ENCODE results near the gene WDR46. TPM values are rescaled to one million over a fixed set of nuclear protein-coding genes. Genes with fewer than 3 reads are reported as not detected.

WDR46 gene
- total and polyA plus RNA-seq, 7 donors: 15.3 to 51.2 (median 35.7) TPM

DNA sequence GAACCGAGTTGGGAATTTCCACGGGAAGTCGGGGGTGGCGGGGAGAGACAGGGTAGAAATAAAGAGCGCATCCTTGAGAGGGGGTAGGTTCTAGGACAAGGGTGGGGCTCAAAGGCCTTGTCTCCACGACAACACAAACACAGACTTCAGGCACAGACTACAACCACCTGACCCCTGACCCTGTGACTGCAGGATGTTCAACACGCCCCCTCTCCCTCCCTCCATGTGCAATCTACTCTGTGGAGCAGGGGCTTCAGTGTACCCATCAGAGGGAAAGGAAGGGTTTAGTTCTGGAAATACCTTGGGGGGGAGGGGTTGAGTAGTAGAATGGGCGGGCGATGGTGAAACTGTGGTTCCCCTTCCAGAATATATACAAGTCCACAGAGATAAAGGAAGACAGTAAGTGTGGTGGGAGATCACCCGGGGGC, 25.5 kb upstream of the WDR46 start:
- TF ChIP-seq, protein P1, sequence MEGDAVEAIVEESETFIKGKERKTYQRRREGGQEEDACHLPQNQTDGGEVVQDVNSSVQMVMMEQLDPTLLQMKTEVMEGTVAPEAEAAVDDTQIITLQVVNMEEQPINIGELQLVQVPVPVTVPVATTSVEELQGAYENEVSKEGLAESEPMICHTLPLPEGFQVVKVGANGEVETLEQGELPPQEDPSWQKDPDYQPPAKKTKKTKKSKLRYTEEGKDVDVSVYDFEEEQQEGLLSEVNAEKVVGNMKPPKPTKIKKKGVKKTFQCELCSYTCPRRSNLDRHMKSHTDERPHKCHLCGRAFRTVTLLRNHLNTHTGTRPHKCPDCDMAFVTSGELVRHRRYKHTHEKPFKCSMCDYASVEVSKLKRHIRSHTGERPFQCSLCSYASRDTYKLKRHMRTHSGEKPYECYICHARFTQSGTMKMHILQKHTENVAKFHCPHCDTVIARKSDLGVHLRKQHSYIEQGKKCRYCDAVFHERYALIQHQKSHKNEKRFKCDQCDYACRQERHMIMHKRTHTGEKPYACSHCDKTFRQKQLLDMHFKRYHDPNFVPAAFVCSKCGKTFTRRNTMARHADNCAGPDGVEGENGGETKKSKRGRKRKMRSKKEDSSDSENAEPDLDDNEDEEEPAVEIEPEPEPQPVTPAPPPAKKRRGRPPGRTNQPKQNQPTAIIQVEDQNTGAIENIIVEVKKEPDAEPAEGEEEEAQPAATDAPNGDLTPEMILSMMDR (IDR thresholded peaks at IDR 0.05): no peak
- TF ChIP-seq EP300 (IDR thresholded peaks at IDR 0.05) (no peak), POLR2A (IDR thresholded peaks at IDR 0.05) (no peak), POLR2AphosphoS5 (IDR thresholded peaks at IDR 0.05) (peak in 1 of 4 donors; percentile 27)
- intact Hi-C loops (cut with DNase I): loop anchor here (1.0 kb wide), 1 partner anchor 15 kb away; no protein-coding TSS in a partner anchor
- DNase-seq: peak; percentile 89
- H3K27ac ChIP-seq: peak overlapping the region; percentile 90 to 97 (median 95)
- H3K9me3 ChIP-seq: no peaks in the 10 kb centered on the region
- peaks cover 0 to 69% (median 54%) of the 10 kb centered on the region in 4 donors for H3K4me1 ChIP-seq
- 0 to 3% methylated on average over 10 of the region's 10 CpGs for WGBS, 2 donors
- H3K36me3 ChIP-seq: peaks cover 4 to 29% (median 8%) of the 10 kb centered on the region in 4 donors
- no peaks in the 10 kb centered on the region for H3K27me3 ChIP-seq
- H3K4me3 ChIP-seq: peak overlapping the region; percentile 65 to 89 (median 78)

DNA sequence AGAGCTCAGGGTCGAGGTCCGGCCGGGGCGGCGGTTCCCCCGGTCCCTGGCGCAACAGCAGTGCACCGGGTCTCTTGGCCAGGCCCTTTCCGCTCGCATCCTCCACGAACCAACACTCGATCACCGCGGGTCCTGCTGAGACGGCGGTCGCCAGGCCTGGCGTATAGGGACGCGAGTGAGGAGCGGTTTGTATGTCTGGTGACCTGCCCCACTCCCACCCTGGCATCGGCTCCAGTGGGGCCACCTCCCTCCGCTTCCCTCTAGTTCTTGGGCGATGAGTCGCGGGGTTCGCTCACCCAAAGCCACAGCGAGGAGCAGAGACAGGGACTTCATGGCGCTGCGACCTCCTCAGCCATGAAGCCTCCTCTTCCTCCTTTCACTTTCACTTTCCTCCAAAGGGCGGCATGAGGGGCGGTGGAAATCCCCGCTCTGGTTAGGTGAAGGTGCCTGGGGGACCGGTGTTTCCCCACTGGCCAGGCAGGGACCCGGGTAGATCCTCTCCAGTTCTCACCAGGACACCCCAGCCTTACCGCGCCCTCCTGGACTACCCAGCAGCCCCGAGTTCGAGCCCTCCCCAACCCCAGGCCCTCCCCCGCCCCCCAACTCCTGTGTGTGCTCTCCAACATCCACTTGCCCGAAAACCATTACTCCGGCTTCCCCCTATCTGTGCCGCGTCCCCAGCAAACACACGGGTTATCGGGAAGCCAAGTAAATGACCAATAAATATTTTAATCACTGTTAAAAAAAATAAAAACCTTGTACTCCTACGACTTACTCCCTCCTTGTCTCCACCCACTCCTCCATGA, 24.9 kb upstream of the WDR46 start, which contains the start of gene TAPBP:
Gene TAPBP, minus strand, starts transcription at position 370 of the 806 bp plus-strand sequence. Its CDS starts 37 bp downstream, at position 333.
- peaks cover 0 to 65% (median 50%) of the 10 kb centered on the region in 4 donors for H3K4me1 ChIP-seq
- peak within 1 kb of the TSS; percentile 65 to 89 (median 78) for H3K4me3 ChIP-seq
- intact Hi-C loops (cut with DNase I): loop anchor here (1.0 kb wide), 1 partner anchor 15 kb away; no protein-coding TSS in a partner anchor

DNA sequence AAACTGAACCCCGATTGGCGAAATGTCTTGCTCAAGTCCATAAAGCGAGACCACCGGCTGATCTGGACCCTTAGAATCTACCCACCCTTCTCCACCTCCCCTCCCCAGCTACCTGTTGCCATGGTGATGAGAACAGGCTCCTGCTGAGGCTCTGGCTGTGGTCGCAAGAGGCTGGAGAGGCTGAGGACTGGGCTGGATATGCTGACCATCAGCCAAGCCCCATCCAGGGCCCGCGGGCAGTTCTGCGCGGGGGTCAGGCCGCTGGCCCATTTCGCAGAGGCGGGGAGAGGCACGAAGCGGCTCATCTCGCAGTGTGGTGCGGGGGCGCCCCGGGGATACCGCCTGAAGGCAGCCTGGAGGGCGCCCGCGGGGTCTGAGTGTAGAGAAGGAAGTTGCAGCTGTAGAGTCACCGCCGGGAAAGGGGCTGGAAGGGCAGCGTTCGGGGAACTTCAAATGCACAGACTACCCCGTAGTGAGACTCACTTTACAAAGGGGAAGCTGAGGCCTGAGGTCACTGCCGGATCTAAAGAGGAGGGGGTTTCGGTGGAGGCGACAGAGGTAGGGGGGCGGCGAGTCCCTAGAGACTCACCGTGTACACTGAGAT, 24.2 kb upstream of the WDR46 start:
- DNase-seq: peak; percentile 81
- H3K4me1 ChIP-seq: peaks cover 0 to 58% (median 43%) of the 10 kb centered on the region in 4 donors
- peak overlapping the region; percentile 90 to 97 (median 95) for H3K27ac ChIP-seq
- H3K36me3 ChIP-seq: peaks cover 0 to 23% (median 2%) of the 10 kb centered on the region in 4 donors
- no peaks in the 10 kb centered on the region for H3K9me3 ChIP-seq
- 0 to 1% methylated on average over 33 of the region's 33 CpGs for WGBS, 2 donors
- intact Hi-C loops (cut with DNase I): no loop called here
- H3K27me3 ChIP-seq: no peaks in the 10 kb centered on the region
- no peak for TF ChIP-seq POLR2AphosphoS5 (IDR thresholded peaks at IDR 0.05)
- no peak for TF ChIP-seq POLR2A (IDR thresholded peaks at IDR 0.05)
- TF ChIP-seq EP300 (IDR thresholded peaks at IDR 0.05): no peak
- TF ChIP-seq, protein P1 (IDR thresholded peaks at IDR 0.05): no peak
- H3K4me3 ChIP-seq: peak overlapping the region; percentile 65 to 89 (median 78)

More for the DNA sequence above, 24.9 kb upstream of the WDR46 start, which contains the start of gene TAPBP:
- TF ChIP-seq POLR2A (IDR thresholded peaks at IDR 0.05) (peak in 1 of 2 donors; percentile 25), EP300 (IDR thresholded peaks at IDR 0.05) (no peak), POLR2AphosphoS5 (IDR thresholded peaks at IDR 0.05) (peak; percentile 64 to 80 (median 78))
- H3K36me3 ChIP-seq: peaks cover 0 to 25% (median 2%) of the 10 kb centered on the region in 4 donors
- peak within 1 kb of the TSS; percentile 90 to 97 (median 95) for H3K27ac ChIP-seq
- H3K27me3 ChIP-seq: no peaks in the 10 kb centered on the region
- no peaks in the 10 kb centered on the region for H3K9me3 ChIP-seq
- WGBS, 2 donors: 1% methylated on average over 47 of the region's 47 CpGs
- DNase-seq: peak; percentile 83

DNA sequence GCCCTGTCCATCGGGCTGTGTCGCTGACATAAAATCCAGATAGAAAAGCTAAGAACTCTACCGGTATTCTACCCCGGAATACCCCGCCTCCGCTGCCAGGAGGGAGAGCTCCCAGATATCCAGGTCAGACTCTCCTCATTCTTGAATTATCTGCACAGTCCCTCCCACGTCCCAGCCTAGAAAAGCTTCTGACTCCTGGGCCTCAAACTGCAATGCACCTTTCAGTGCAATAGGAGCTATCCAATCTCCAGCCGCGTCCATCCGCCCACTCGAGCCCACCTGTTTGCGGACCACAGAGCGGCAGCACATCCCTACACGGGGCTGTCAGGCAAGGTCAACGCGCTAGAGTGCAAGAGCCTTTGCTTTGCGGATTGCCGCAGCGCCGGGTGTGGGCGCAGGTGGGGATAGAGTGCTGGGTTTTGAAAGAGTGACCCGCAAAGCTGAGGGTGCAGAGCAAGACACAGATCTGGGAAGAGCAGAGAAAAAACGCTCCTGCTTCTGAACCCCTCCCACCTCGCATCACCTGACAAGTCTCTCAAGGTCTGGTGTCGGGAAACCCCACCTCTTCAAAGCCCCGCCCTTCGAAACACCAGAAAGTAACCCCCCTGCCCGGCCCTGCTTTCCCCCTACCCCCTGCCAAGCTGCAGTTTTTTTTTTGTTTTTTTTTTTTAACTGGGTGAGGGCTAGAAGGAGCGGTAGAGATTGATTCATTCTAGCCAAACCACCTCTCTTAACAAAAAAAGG, 23.5 kb upstream of the WDR46 start:
- intact Hi-C loops (cut with DNase I): no loop called here
- H3K36me3 ChIP-seq: peaks cover 0 to 23% (median 2%) of the 10 kb centered on the region in 4 donors
- no peaks in the 10 kb centered on the region for H3K9me3 ChIP-seq
- 6 to 12% methylated on average over 29 of the region's 29 CpGs for WGBS, 2 donors
- peak; percentile 84 for DNase-seq
- TF ChIP-seq EP300 (IDR thresholded peaks at IDR 0.05): no peak
- TF ChIP-seq, protein P1 (IDR thresholded peaks at IDR 0.05): no peak
- TF ChIP-seq POLR2AphosphoS5 (IDR thresholded peaks at IDR 0.05): peak in 2 of 4 donors; percentile 12 to 30
- H3K4me3 ChIP-seq: peak overlapping the region; percentile 65 to 89 (median 78)
- no peaks in the 10 kb centered on the region for H3K27me3 ChIP-seq
- H3K27ac ChIP-seq: peak overlapping the region; percentile 90 to 97 (median 95)
- peaks cover 0 to 55% (median 42%) of the 10 kb centered on the region in 4 donors for H3K4me1 ChIP-seq

Measured in sigmoid colon (tissue), 7 donors.